Stimulated activated CD4-positive, alpha-beta T cell treated with anti-CD3 and anti-CD28 coated beads, TNF-alpha, amount 100 ng/mL, for 4 hours (primary cell): ENCODE results near the gene PLCB4.

Source experiments
- DNase-seq, 3 experiments: peaks; one replicate each; pipeline ENCODE4 v3.0.0-alpha.2; 2020; ENCODE audit warnings: low read depth in 3 of 3

Gene PLCB4

DNA sequence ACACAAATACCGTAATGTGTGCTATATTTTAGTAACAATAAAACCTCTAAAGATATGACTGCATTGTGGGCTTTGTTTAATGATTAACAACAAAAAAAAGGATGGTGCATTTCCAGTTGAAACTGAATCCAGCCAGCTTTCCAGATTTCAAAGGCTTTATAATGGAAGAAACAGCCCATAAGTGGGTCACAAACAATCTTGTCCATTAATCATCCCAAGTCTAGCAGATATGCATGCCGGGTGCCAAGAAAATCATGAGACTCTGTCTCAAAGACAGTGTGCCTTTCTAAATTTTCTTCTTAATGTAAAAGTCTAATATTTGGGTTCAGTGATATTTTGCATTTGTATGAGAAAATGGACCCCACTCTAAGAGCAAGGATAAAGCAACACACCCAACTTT, 424.9 kb downstream of the PLCB4 start:
- no peak for DNase-seq

DNA sequence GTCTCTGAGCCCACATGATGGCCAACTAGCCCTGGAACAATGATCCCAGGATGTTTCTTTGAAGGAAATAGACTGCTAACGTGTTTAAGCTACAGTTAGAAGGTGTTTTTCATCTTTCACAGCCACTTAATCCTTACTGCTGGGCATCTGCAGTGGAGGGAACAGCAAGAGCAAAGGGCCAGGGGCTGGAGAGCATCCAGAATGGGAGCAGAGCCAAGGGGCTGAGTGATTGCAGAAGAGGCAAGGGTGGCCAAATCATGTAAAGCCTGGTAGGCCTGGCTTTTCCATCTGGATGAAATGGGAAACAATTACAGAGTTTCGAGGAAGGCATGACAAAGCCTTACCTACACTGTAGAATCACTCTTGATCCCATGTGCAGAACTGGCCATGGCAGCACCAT, 426.8 kb downstream of the PLCB4 start:
- no peak for DNase-seq

DNA sequence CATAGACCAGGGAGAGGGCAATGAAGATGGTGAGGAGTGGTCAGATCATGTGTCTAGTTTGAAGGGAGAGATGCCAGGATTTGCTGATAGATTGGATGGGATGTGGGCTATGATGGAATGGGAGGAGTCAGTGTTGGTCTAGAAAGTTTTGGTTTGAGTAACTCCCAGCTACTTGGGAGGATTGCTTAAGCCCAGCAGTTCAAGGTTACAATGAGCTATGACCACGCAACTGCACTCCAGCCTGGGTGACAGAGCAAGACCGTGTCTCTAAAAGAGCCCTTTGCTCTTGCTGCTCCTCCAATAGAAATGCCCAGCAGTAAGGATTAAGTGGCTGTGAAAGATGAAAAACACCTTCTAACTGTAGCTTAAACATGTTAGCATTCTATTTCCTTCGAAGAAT, 427.3 kb downstream of the PLCB4 start:
- DNase-seq: no peak

DNA sequence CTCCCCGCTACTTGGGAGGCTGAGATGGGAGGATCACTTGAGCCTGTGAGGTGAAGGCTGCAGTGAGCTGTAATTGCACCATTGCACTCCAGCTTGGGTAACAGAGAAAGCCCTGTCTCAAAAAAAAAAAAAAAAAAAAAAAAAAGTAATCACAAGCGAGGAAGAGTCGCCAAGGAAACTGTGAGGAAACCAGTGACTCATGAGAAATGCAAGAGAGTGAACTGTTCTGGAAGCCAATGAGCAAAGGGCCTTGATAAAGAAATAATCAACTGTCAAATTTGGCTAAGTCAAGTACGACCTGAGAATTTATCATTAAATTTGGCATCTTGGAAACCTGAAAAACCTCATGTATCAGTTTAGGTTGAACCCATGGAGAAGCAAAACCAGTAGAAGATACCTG, 429.4 kb downstream of the PLCB4 start:
- no peak for DNase-seq

DNA sequence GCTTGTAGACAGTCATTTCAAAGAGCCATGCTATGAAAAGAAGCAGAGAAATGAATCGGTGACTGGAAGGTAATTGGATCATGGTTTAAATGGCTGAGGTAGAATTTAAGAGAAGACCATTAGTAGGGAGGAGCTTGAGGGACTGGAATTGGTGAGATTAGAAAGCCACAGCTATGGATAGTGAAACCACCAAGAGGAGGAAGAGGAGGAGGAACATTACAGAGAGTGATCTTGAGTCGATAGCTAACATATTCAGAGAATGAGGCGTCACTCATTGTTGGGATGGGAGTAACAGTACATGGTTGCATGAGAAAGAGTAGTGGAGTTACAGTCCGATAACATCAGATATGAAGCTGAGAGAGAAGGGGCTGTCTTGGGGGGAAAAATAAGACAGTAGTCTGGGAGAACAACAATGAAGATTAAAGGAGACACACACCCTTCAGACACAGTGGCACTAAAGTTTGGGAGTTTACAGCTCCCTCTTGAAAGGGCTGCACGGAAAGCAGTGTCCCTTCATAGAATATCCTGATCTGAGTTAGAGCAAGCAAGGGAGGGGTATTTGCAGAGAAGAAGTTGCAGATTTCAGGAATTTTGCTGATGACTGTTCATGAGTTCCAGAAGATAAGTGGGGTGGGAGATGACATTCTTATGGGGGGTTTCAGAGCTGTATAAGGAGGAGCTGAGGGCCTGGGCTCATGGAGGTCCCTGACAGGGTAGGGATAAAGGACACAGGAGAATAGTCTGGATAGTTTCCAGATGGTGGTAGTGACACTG, 430.4 kb downstream of the PLCB4 start:
- no peak for DNase-seq

DNA sequence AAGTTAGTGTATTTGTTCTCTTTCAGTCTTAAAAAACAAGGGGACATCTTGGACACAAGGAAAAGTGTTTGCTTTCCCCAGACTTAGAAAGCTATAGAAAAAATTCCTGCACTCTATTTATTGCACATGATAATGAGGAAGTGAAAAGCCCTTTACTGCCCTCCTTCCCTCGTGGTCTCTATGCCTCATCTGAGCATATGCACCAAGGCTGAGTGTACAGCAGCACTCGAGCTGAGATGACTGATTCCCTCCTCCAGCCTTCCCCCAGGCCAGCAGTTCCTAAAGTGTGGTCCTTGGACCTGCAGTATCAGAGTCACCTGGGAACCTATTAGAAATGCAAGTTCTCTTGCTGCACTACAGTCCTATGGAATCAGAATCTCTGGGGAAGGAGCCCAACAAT, 431.2 kb downstream of the PLCB4 start:
- no peak for DNase-seq

DNA sequence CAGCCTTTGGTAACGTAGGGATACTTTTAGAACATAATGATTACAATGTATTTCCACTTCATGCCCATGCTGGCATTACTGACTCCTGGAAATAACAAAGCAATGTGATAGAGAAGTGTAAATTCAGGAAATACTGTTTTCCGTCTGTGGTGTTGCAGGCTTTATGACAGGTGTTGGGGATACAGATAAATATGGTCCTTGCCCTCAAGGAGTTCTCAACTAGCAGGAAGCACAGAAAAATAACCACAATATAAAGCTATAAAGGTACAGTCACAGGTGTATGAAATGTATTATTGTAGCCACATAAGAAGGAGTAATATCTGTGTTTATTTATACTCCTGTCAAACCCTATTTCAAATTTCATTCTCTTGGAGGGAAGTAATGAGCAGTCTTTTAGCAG, 432.6 kb downstream of the PLCB4 start:
- DNase-seq: no peak

DNA sequence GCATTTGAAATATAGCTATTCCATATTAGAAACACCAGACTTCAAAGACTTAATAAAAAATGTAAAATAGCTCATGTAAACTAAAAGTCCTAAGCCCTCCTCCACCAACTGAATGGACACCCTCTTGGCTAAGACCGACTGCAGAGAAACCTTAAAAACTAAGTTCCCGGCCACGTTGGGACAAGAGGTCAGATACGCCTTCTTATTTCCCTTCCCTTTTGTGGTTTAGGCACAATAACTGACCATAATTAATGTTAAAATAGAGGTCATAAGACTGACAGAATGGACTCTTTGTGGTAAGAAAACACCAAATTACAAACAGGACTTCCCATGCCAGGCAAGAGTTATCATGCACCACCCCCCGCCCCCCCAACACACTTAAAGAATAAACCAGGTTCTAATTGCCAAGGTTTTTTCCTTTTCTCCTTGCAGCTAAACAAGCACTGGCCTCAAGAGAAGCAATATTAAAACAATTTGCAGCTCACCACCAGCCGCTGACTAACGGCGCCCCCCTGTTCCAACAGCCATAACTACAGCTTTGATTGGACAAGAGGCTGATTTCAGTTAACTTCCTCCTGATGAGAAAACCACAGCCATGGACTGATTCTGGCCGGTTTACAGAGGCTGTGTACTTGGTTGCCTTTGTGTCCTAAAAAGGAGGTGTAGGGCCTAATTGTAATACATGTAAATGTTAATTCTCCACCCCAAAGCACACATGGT, 434.8 kb downstream of the PLCB4 start:
- DNase-seq: no peak

DNA sequence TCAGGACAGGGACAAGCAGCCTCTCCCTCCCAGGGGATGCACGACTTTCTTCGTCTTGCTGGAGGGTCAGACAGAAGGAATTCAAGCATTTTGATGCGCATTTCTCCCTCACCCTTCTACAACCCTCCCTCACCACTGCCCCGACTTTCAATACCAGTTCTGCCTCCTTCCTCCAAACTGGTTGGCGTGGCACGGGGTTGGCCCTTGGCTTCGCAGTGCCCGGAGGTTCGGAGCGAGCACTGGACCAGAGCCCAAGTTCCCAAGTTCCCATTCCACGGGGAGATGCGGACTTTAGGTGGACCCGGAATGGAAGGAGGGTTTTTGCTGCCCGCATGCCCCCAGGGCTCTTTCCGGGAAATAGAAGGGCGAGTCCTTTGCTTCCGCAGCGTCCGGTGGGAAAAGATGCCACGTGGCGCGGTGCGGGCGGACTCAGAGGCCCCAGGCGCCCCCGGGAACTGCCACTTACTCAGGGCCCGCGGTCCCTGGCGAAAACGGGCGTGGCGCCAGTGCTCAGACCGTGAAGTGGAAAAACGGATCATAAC, 437.5 kb downstream of the PLCB4 start:
- no peak for DNase-seq

DNA sequence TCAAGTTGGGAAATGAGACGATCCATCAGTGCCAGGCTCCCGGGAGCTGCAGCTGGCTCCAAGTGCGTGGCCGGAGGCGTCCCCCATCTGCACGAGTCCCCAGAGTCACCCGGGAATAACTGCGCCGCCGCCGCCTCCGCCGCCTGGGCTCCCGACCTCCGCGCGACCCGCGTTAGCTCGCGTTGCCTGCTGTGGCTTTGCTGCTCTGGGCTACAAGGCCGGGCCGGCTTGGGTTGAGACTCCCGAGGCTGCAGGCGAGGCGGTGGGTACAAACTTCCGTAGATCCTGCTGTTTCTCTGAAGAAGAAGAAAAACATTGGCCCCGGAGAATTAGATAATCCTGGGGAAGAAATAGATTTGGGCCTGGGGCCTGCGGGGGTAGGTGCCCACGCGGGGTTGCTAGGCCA, 438.1 kb downstream of the PLCB4 start:
- DNase-seq: no peak

DNA sequence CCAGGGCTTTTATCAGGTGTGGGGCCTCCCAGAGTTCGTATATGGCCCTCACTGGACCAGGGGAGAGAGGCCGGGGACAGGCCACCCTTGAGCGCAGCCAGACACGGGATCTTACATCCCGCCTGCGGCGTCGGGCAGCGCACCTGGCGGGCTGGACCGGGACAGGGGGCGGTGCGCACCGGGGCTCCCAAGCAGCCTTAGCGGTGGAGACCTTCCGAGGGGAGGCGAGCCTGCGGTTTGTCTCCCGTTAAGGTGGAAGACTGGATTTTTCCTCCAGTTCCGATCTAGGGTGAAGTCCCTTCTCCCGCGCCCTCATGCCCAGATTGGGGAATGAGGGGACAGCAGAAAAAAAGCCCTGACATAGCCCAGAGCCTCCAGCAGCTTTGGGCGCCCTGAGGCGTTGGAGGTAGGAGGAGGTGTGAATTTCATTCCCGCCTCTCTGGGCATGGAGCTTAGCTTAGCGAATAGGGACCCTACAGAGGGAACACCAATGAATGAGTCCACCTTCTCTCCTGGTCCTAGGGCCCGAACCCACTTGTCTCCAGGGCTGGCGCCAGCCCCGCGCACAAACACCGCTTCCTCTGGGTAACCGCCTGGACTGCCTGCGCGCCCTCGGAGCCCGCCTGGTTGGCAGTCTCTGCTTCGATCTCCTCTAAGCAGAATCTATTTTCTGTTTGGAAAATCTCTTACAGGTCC, 438.8 kb downstream of the PLCB4 start:
- no peak for DNase-seq

DNA sequence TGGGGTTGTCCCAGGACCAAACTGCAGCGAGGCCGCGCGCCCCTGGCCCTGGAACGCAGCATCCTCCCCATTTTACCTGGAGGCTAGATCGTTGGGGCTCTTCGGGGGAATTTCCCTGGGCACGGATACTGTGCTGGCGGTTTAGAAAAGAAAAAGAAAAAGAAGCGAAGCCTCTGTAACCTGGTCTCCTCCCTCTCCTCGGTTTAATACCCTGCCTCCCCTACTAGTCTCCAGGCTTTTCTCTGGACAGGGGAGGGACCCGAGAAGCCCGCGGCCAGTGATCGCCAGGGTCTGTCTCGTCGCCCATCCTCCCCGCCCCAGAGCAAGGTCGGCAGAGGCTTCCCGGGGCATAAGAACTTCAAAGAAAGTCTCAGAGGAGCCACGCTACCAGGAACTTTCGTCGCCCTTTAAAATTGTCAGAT, 439.4 kb downstream of the PLCB4 start:
- DNase-seq: no peak

DNA sequence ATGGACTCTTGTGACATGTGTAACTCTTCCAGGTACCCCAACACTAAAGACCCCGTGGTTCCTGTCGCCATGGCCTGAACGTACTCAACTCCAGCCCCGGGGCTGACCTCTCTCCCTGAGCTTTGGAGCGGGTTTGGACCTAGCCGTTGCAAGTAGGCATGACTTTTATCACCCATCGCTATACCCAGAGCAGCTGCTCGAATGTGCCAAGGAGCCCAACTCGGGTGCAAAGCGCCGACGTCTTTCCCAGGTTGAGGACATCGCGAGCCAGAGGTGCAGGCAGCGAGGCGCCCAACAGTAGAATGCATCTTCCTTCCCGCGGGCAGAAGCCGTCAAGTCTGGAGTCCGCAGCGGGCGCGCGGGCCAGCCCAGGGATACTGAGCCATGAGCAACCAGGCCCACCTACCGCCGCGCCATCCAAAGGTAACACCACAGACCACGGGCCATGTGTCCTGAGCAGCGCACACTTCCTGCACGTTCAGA, 439.9 kb downstream of the PLCB4 start:
- no peak for DNase-seq

DNA sequence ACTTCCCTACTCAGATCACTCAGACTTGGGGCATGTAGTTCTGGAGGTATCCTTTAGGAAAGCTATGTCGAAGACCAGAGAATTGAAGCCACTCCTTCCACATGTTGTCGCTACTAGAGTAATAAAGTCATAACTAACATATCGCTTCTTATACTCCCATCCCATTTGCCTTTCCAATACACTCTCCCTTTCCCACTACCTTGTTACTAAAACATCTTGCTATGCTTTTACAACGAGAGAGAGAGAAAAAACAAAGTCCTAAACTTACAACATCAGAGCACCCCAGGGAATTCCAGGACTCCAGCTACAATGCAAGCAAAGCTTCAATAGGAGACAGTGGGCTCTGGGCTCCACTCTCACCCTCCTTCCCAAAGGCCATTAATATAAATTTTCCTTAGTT, 440.4 kb downstream of the PLCB4 start:
- DNase-seq: no peak

DNA sequence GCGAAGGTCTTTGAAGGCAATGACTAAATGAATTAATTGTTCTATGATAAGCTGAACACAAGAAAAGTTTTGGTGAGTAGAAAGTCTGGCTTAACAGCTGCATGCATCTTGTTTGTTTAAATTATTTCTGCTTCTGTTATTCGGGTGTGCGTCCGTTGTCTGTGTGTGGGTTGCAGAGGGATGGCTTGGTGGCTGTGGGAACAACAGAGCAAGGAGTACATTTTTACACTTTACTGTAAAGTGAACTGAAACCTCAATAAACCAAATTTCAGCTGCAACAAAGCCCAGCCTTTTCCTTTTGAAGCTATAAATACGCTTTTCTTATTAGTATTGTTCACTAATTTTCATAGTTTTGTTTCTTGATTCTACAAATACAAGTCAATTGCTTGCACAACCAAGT, 442.0 kb downstream of the PLCB4 start:
- no peak for DNase-seq

DNA sequence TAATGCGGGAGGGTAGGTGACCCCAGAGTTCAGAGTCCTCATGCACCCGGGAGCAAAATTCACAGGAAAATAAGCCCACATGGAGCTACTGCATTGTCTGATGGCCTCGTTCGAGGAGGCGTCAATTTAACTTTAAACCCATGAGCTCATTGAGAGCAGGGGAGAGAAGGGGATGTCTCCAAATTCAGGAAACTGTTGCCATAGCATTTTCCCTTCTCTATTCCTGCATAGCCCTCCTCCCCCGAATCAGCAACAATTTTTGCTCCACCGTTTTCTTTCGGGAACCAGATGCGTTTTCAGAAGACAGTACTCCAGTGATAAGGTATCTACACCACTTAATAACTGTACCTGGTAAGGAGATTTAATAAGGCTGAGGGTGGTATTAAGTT, 445.2 kb downstream of the PLCB4 start:
- no peak for DNase-seq

DNA sequence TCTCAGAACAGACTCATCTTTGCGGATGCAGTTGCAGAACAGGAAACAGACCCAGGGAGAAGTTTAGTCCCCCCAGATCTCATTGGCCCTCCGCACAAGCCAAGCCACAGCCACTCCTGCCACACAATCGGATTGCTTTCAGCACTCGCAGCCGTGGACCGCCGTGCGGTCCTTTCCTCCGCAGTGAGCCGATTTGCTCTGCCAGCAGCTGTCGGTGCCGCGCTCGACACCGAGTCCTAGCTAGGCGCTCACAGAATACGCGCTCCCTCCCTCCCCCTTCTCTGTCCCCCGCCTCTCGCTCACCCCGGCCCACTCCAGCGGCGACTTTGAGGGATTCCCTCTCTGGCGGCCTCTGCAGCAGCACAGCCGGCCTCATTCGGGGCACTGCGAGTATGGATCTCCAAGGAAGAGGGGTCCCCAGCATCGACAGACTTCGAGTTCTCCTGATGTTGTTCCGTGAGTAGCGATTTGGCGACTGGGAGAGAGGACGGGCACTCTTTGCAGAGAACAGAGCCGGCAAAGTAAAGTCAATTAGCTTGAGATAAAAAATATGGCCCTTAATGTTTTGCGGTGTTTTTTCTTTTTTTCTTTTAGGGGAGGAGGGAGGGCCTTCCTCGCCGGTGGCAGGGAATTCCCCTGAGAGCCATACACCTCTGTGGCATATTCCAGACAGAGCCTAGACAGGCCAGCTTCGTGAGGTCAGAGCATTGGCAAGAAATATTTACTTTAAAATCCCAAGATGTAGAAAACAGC, 445.8 kb downstream of the PLCB4 start, which contains the start of gene LAMP5:
Gene LAMP5, plus strand, starts transcription at position 130 of the 753 bp plus-strand sequence. Its CDS starts 263 bp downstream, at position 393.
- no peak for DNase-seq

DNA sequence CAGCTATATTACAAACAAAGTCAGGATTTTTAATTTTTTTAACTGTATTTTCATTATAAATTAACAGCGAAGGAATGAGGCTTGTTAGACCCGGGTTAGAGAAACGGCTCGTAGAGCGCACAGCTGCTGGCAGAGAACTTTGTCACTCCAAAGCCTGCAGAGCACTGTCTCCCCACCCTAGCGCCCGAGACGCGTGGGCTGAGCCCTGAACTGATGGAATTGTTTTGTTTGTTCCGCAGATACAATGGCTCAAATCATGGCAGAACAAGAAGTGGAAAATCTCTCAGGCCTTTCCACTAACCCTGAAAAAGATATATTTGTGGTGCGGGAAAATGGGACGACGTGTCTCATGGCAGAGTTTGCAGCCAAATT, 446.3 kb downstream of the PLCB4 start:
- DNase-seq: no peak

DNA sequence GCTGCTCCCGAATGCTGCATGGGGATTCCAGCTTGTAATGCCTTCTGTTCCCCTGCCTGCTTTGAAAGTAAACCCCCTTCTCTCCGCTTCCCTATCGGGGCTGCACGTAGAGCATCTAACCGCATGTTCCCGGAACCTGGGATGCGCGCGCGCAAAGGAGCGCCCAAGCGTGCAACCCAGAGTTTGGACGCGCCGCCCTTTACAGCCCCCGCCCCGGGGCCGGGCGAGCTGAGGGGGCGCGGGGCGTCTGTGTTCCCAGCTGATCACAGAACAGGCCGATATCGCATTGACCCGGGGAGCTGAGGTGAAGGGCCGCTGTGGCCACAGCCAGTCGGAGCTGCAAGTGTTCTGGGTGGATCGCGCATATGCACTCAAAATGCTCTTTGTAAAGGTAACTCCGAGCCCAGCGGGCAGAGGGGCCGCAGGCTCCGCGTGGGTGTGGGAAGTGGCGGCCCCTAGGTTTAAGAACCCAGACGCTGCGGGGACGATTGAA, 446.9 kb downstream of the PLCB4 start:
- DNase-seq: no peak

DNA sequence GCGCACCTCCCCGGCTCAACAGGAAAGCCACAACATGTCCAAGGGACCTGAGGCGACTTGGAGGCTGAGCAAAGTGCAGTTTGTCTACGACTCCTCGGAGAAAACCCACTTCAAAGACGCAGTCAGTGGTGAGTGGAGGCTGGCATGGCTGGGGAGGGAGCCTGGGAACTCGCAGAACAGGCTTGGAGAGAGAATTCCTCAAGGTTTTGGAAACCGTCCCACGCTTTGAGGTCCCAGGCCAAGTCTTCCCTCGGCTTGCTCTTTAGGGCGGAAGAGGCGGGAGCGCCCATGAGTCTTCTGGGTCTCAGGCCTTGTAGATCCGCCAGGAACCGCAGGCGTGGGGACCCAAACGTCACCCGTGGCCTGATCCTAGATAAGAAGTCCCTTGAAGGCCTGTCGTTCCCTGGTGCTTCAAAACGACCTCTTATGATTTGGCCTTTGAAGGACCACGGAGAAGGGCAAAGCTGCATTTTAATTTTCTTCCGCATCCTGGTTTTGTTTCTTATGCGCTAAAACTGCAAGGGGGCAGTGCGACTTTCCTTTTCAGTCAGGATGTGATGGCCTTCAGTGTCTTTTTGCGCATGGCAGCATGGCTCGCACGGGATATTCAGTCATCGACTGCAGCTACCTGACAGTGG, 447.5 kb downstream of the PLCB4 start:
- no peak for DNase-seq
